GM21825 (cell line): ENCODE measurements around the gene KRTAP4-4.

ENCODE experiments used
- ATAC-seq: cut with Tn5 transposase; IDR thresholded peaks from one replicate; pipeline ENCODE4 v1.9.1; 2021; ENCODE audit warnings: mild to moderate bottlenecking, moderate library complexity; ENCODE audit not compliant: unreplicated experiment

Gene KRTAP4-4

GRCh38 chr17:41116297-41116696 lies 44.3 kb downstream of the KRTAP4-4 start:
- ATAC-seq = no peak

- ATAC-seq = no peak
Observed at GRCh38 chr17:41111151-41111885, 49.2 kb downstream of the KRTAP4-4 start.
